Pancreas (tissue), 10 donors: ENCODE results near the gene GALNT17. TPM values are rescaled to one million over a fixed set of nuclear protein-coding genes. Genes with fewer than 3 reads are reported as not detected.
"Not testable (repeated sequence)": the region's sequence is repeated elsewhere in the genome, so short reads cannot be mapped to it uniquely, and the experiment has no call there.

Experiments used
- ATAC-seq, 4 donors: fragments of 200-7000 bp; cut with Tn5 transposase; one replicate each; pipeline versions ENCODE4 v1.8.0 to v1.9.1; 2020; ENCODE audit warnings: mild to moderate bottlenecking in 4 of 4, moderate library complexity in 4 of 4
- DNase-seq, 6 donors: peaks; one replicate each; pipeline ENCODE4 v3.0.0-alpha.2; 2020
- FAIRE-seq: peaks from 2 replicates; lab custom pipeline; 2012; peaks lifted over from hg19 to GRCh38; lab: Jason Lieb, UNC
- H3K27ac ChIP-seq, 4 donors: fragments of 200-600 bp; sonication (generic); 1 replicate in 3 of 4; 2 replicates in 1 of 4; pipeline versions ENCODE4 v1.5.0 to v1.8.0; 2020
- H3K27me3 ChIP-seq, 4 donors: fragments of 200-600 bp; one replicate each; pipeline ENCODE4 v1.8.0; 2021
- H3K36me3 ChIP-seq, 3 donors: fragments of 200-600 bp; sonication (generic) in 1 of 3; one replicate each; pipeline versions ENCODE4 v1.5.0 to v1.8.0; 2020 to 2021
- H3K4me1 ChIP-seq, 3 donors: fragments of 200-600 bp; one replicate each; pipeline ENCODE4 v1.8.0; 2021
- H3K4me3 ChIP-seq, 4 donors: fragments of 200-600 bp; sonication (generic) in 2 of 4; one replicate each; pipeline versions ENCODE4 v1.5.0 to v1.8.0; 2020 to 2021
- H3K9me3 ChIP-seq, 4 donors: fragments of 200-600 bp; one replicate each; pipeline ENCODE4 v1.8.0; 2021
- WGBS, 2 donors: extraction: QIAGEN DNeasy Blood & Tissue Kit; methylation state at CpG; one replicate each; pipeline ENCODE4 v1.1.7; 2013; 5-methylcytosine and 5-hydroxymethylcytosine counted together
- intact Hi-C, 3 donors: fragments of 100-400 bp; cut with DNase I; formaldehyde crosslinking; loops; one replicate each; pipeline versions ENCODE4 v1.11.1 to v1.14.2; 2022
- polyA plus RNA-seq, 2 donors: library from polyadenylated mRNA; stranded (reverse); fragments of 200-250 nt; gene quantifications; one replicate each; pipeline ENCODE4 v1.2.3, GENCODE V29; 2013
- total RNA-seq, 6 donors: library from RNA; stranded (reverse); fragmentation: NEBNext Ultra II Directional in 4 of 6; extraction: Animal tissue kit (Norgen Biotek cat#: 25700) in 4 of 6; gene quantifications; one replicate each; pipeline versions ENCODE4 v1.2.1 to v1.2.4, GENCODE V29; 2021 to 2023
- TF ChIP-seq, protein P1 (sequence below), 4 donors: fragments of 200-600 bp; sonication (generic) in 3 of 4; IDR thresholded peaks; one replicate each; pipeline versions ENCODE4 v1.5.0 to v1.8.0; 2021; ENCODE audit warnings: antibody characterized with exemption in 4 of 4
- donor health status: healthy with polysubstance abuse.
- donor health status: DM: no; HTN: no; CAD: no; lungs with moderate emphysema.
- donor health status: DM: no; HTN: no; CAD: no.
- donor health status: control.
- donor health status: control.
- donor health status: Bipolar disorder and iron deficiency.
- donor health status: DM: yes; HTN: yes; CAD: no.
- donor health status: DM: no; HTN: no; CAD: no.
- donor health status: DM: no; HTN: no; CAD: no.
- donor health status: DM: yes; HTN: yes; CAD: no.

Gene GALNT17
- total and polyA plus RNA-seq, 8 donors, result 0.70 to 4.6 (median 2.9) TPM

DNA sequence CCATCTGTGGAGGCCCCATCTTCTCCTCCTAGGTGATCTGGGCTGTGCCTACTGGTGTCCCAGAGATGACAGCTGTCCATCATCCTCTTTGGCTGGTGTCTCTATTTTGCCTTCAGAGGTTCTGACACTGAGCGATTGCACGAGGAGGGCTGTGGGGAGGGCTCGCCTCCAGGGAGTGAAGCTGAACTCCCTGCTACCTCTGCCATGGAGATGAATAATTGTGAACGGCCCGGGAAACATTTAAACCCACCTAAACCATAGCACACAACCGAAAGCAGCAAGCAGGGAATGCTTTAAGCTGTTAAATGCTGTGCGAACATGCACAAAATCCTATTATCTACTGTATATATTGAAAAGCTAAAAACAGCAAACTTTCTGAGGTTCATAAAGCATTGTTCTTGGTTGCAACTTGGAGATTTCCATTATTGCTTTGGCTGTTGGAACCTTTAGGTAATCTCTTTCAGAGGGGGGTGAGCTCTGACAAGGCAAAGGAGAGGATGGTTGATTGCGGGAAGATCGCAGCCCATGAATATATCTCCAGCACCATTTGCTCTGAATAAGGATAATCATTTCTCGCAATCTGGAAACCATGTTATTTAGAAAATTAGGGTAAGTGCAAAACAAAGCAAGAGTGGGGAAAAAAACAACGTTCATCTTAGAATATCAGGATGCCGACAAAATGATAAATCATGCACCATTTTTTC lies 507.6 kb downstream of the GALNT17 start:
- DNase-seq, result no peak
- Histone ChIP-seq H3K4me1 (no peaks in the 10 kb centered on the region), H3K27ac (no peak overlapping the region), H3K36me3 (no peaks in the 10 kb centered on the region), H3K27me3 (no peaks in the 10 kb centered on the region), H3K4me3 (no peak overlapping the region), H3K9me3 (no peaks in the 10 kb centered on the region)
- intact Hi-C loops, result no loop called here
- no peak for FAIRE-seq
- ATAC-seq, result no peak
- 83 to 87% methylated on average over 12 of the region's 12 CpGs for WGBS, 2 donors
- TF ChIP-seq, protein P1, sequence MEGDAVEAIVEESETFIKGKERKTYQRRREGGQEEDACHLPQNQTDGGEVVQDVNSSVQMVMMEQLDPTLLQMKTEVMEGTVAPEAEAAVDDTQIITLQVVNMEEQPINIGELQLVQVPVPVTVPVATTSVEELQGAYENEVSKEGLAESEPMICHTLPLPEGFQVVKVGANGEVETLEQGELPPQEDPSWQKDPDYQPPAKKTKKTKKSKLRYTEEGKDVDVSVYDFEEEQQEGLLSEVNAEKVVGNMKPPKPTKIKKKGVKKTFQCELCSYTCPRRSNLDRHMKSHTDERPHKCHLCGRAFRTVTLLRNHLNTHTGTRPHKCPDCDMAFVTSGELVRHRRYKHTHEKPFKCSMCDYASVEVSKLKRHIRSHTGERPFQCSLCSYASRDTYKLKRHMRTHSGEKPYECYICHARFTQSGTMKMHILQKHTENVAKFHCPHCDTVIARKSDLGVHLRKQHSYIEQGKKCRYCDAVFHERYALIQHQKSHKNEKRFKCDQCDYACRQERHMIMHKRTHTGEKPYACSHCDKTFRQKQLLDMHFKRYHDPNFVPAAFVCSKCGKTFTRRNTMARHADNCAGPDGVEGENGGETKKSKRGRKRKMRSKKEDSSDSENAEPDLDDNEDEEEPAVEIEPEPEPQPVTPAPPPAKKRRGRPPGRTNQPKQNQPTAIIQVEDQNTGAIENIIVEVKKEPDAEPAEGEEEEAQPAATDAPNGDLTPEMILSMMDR (IDR thresholded peaks at IDR 0.05), result no peak

DNA sequence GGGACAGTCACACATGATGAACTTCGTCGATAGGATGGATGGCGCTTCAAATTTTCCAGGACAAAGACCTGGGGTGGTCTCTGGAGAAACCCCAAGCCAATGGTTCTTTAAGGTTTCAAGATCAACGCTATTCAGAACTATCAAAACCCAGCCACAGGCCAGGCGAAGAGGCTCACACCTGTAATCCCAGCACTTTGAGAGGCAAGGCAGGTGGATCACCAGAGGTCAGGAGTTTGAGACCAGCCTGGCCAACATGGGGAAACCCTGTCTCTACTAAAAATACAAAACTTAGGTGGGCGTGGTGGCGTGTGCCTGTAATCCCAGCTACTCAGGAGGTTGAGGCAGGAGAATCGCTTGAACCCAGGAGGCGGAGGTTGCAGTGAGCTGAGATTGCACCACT lies 511.1 kb downstream of the GALNT17 start:
- DNase-seq, H3K9me3 ChIP-seq, H3K36me3 ChIP-seq, FAIRE-seq, H3K4me1 ChIP-seq, H3K27ac ChIP-seq, ATAC-seq, intact Hi-C loops, H3K27me3 ChIP-seq, H3K4me3 ChIP-seq: not testable (repeated sequence)
- WGBS, 2 donors, result 92 to 95% methylated on average over 9 of the region's 9 CpGs

DNA sequence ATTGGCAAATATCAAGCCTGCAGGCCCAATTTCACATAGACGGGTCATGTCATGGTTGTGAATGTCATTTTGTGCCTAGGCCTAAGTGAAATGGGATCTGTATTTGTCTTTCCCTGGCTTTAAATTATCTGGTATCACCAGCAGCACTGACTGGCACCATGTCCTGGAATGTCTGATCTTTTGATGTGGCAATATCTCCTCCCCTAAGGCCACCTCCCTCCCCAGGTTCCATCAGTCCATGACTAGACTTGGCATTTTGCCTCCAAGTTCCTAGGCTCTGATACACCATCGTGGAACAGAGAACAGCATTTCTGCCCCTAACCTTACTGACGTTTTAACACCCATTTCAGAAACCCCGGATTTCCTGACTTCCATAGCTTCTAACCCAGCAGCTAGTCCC lies 513.9 kb downstream of the GALNT17 start:
- TF ChIP-seq, protein P1 (IDR thresholded peaks at IDR 0.05), result no peak
- H3K27me3 ChIP-seq, result no peaks in the 10 kb centered on the region
- H3K36me3 ChIP-seq, result no peaks in the 10 kb centered on the region
- H3K9me3 ChIP-seq, result no peaks in the 10 kb centered on the region
- intact Hi-C loops, result no loop called here
- no peak for DNase-seq
- no peaks in the 10 kb centered on the region for H3K4me1 ChIP-seq
- ATAC-seq, result no peak
- FAIRE-seq, result no peak
- H3K27ac ChIP-seq, result no peak overlapping the region
- H3K4me3 ChIP-seq, result no peak overlapping the region
- 76 to 82% methylated on average over 4 of the region's 4 CpGs for WGBS, 2 donors

DNA sequence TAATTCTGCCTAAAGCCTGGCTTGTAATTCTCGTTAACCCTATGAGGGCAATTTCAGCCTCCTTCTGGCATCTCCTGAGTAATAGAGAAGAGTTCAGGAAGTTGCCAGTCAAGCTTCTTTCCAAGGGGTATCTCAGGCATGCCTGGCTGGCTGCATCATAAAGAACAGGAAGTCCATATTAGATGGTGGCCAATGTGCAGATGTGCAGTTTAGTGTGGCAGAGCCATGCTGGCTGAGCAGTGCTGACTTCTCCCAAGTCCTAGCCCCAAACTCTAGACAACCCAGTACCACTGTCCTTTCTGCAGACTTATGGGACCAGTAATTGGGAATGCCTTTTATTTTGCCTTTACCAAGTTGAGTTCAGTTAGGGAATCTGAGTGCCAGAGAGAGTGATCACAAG lies 517.9 kb downstream of the GALNT17 start:
- Histone ChIP-seq H3K36me3 (no peaks in the 10 kb centered on the region), H3K4me1 (no peaks in the 10 kb centered on the region), H3K27me3 (no peaks in the 10 kb centered on the region), H3K27ac (no peak overlapping the region), H3K9me3 (no peaks in the 10 kb centered on the region), H3K4me3 (no peak overlapping the region)
- ATAC-seq (no peak), DNase-seq (no peak), FAIRE-seq (no peak)
- TF ChIP-seq, protein P1 (IDR thresholded peaks at IDR 0.05), result no peak
- WGBS, 2 donors, result 78 to 81% methylated on average over 1 of the region's 1 CpG
- intact Hi-C loops, result no loop called here

DNA sequence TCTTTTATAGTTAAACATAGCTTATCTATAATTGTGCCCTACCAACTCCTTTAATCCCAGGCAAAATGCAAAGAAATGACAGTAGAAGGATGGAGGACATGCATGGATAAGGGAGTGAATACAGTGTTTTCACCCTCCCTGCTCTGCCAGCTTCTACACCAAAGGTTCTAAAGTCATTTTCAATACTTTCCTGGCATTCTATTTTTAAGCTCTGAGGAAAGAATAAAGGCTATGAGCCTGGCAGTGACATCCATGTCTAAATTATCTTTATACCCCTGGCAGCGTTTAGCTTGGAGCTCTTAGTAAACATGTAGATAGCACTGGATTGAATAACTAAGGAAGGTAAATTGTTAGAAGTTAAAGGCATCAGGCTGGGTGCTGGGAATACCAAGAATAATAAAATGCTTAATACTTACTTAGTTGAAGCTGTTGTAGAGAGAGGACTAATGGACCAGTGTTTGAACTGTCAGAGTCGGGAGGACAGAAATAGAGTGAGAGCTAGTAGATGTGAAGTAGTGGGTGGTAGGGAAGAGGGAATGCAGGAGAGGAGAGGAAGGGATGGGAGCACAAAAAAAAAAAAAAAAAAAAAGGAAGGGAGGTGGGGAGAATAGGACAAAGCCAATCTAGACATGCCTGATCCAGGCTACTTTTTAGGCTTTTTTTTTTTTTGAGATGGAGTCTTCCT lies 518.9 kb downstream of the GALNT17 start:
- intact Hi-C loops, result no loop called here
- no peak for ATAC-seq
- H3K4me1 ChIP-seq, result no peaks in the 10 kb centered on the region
- 60 to 67% methylated on average over 2 of the region's 2 CpGs for WGBS, 2 donors
- H3K27ac ChIP-seq, result no peak overlapping the region
- no peak for FAIRE-seq
- TF ChIP-seq, protein P1 (IDR thresholded peaks at IDR 0.05), result no peak
- DNase-seq, result no peak
- no peaks in the 10 kb centered on the region for H3K27me3 ChIP-seq
- H3K9me3 ChIP-seq, result no peaks in the 10 kb centered on the region
- H3K4me3 ChIP-seq, result no peak overlapping the region
- H3K36me3 ChIP-seq, result no peaks in the 10 kb centered on the region
